Hepatocyte (in vitro differentiated cells): ENCODE results near the gene TPSB2.

Experiments used
- CTCF ChIP-seq: fragments of 200-600 bp; sonication (generic); IDR thresholded peaks from 2 replicates; pipeline ENCODE4 v1.5.1; 2016; ENCODE audit warnings: antibody characterized with exemption, mild to moderate bottlenecking; ENCODE audit not compliant: poor library complexity
- EZH2 ChIP-seq: fragments of 200-600 bp; sonication (generic); IDR thresholded peaks from 2 replicates; pipeline ENCODE4 v1.6.1; 2016; ENCODE audit warnings: antibody characterized with exemption, mild to moderate bottlenecking, borderline replicate concordance
- EZH2phosphoT487 ChIP-seq: fragments of 200-600 bp; sonication (generic); IDR thresholded peaks from one replicate; pipeline ENCODE4 v1.6.1; 2018; ENCODE audit warnings: antibody characterized with exemption, mild to moderate bottlenecking, low read depth, moderate library complexity; ENCODE audit not compliant: unreplicated experiment, severe bottlenecking

GRCh38 chr16:1278477-1278876, 48.5 kb upstream of the TPSB2 start:
- TF ChIP-seq EZH2 (no peak), CTCF (no peak), EZH2phosphoT487 (no peak)
